HCT116 (cell line): ENCODE measurements around the gene IL5. TPM values are rescaled to one million over a fixed set of nuclear protein-coding genes. Genes with fewer than 3 reads are reported as not detected.

Source experiments
- ATAC-seq: fragments of 200-7000 bp; cut with Tn5 transposase; 2 replicates; pipeline ENCODE4 v1.9.1; 2020; ENCODE audit warnings: mild to moderate bottlenecking, moderate library complexity
- BruUV-seq: library from RNA; stranded (reverse); fragments of 400-500 nt; replicated peaks from 2 replicates; lab custom pipeline; 2021; lab: Mats Ljungman, UMichigan
- CTCF ChIA-PET: fragments of 300-600 bp; sonication (Branson Sonifier 250); formaldehyde crosslinking; loops from one replicate; lab custom pipeline; 2021; ENCODE audit warnings: antibody characterized with exemption; lab: Charles Lee
- POLR2A ChIA-PET: fragments of 300-600, 350-600 bp; sonication (Branson Sonifier 250); formaldehyde crosslinking; loops from one replicate; lab custom pipeline; 2021; ENCODE audit warnings: antibody characterized with exemption; lab: Charles Lee
- RAD21 ChIA-PET, 2 experiments: fragments of 300-600 bp; sonication (Branson Sonifier 250); formaldehyde crosslinking; loops; one replicate each; lab custom pipeline; 2023; ENCODE audit warnings: low total read pairs in 2 of 2; ENCODE audit not compliant: uncharacterized antibody in 2 of 2, unreplicated experiment in 2 of 2, low non-redundant PET in 1 of 2; lab: Charles Lee
- DNase-seq: peaks from one replicate; pipeline ENCODE4 v3.0.0-alpha.2; 2010; ENCODE audit warnings: low read depth, low spot score
- H2AFZ ChIP-seq: fragments of 200-600 bp; shearing (Covaris generic), sonication (generic); 2 replicates; pipeline ENCODE4 v1.6.1; 2017; ENCODE audit warnings: low read depth, mixed run types, mixed read lengths, antibody characterized with exemption, low read length; ENCODE audit not compliant: poor library complexity, severe bottlenecking
- H3K27ac ChIP-seq: 2 replicates; pipeline ENCODE4 v1.5.1; 2012; ENCODE audit warnings: low read depth, low read length
- H3K27me3 ChIP-seq: fragments of 200-600 bp; sonication (generic); 2 replicates; pipeline ENCODE4 v1.6.1; 2016; ENCODE audit warnings: mixed run types, low read length, mixed read lengths; ENCODE audit not compliant: insufficient read depth
- H3K36me3 ChIP-seq, 2 experiments: fragments of 200-500 bp in 1 of 2; fragments of 200-600 bp in 1 of 2; sonication (Bioruptor generic) in 1 of 2; sonication (generic) in 1 of 2; 2 replicates each; pipeline versions ENCODE4 v1.5.1 to v1.6.1; 2014 to 2016; ENCODE audit warnings: low read length in 2 of 2, inconsistent platforms in 1 of 2, mixed read lengths in 1 of 2, mixed run types in 1 of 2; ENCODE audit not compliant: insufficient read depth in 2 of 2, control insufficient read depth in 1 of 2
- H3K4me1 ChIP-seq, 2 experiments: fragments of 200-600 bp in 1 of 2; sonication (generic) in 1 of 2; 2 replicates each; pipeline versions ENCODE4 v1.5.1 to v1.6.1; 2012 to 2017; ENCODE audit warnings: low read length in 2 of 2, inconsistent platforms in 1 of 2, mild to moderate bottlenecking in 1 of 2, mixed read lengths in 1 of 2, mixed run types in 1 of 2, moderate library complexity in 1 of 2; ENCODE audit not compliant: insufficient read depth in 2 of 2, control insufficient read depth in 1 of 2
- H3K4me2 ChIP-seq: fragments of 200-600 bp; sonication (generic); 2 replicates; pipeline ENCODE4 v1.6.1; 2017; ENCODE audit warnings: mixed run types, low read length, mixed read lengths
- H3K4me3 ChIP-seq, 2 experiments: fragments of 200-600 bp in 1 of 2; sonication (generic) in 1 of 2; replicated peaks in 1 of 2; 2 replicates each; pipeline ENCODE4 v1.5.1; 2011 to 2016; ENCODE audit warnings: low read length in 2 of 2, control low read depth in 1 of 2, low read depth in 1 of 2, mild to moderate bottlenecking in 1 of 2, mixed read lengths in 1 of 2, mixed run types in 1 of 2
- H3K79me2 ChIP-seq: fragments of 200-600 bp; sonication (generic); 2 replicates; pipeline ENCODE4 v1.6.1; 2017; ENCODE audit warnings: mild to moderate bottlenecking, mixed run types, low read length, moderate library complexity, mixed read lengths; ENCODE audit not compliant: insufficient read depth
- H3K9ac ChIP-seq: fragments of 200-600 bp; sonication (generic); 2 replicates; pipeline ENCODE4 v1.6.1; 2016; ENCODE audit warnings: low read length, mixed read lengths
- H3K9me2 ChIP-seq: fragments of 200-600 bp; sonication (generic), shearing (Covaris generic); 2 replicates; pipeline ENCODE4 v1.6.1; 2017; ENCODE audit warnings: mixed run types, mild to moderate bottlenecking, moderate library complexity; ENCODE audit not compliant: insufficient read depth
- H3K9me3 ChIP-seq, 2 experiments: fragments of 200-500 bp in 1 of 2; fragments of 200-600 bp in 1 of 2; sonication (Bioruptor generic) in 1 of 2; sonication (generic) in 1 of 2; 2 replicates each; pipeline ENCODE4 v1.6.1; 2014 to 2017; ENCODE audit warnings: low read length in 2 of 2, mixed read lengths in 2 of 2, inconsistent platforms in 1 of 2, low read depth in 1 of 2, mild to moderate bottlenecking in 1 of 2, mixed run types in 1 of 2, moderate library complexity in 1 of 2; ENCODE audit not compliant: control insufficient read depth in 1 of 2, insufficient read depth in 1 of 2
- H4K20me1 ChIP-seq: fragments of 200-600 bp; sonication (generic), shearing (Covaris generic); 2 replicates; pipeline ENCODE4 v1.6.1; 2017; ENCODE audit warnings: mixed run types, mild to moderate bottlenecking, moderate library complexity; ENCODE audit not compliant: insufficient read depth
- ELF1 ChIP-seq: IDR thresholded peaks from 2 replicates; pipeline ENCODE4 v1.6.1; 2012; ENCODE audit warnings: low read depth, borderline replicate concordance
- EZH2 ChIP-seq: fragments of 200-600 bp; sonication (generic); IDR thresholded peaks from 2 replicates; pipeline ENCODE4 v1.6.1; 2017; ENCODE audit warnings: antibody characterized with exemption, mixed run types
- EZH2phosphoT487 ChIP-seq: fragments of 200-600 bp; IDR thresholded peaks from 2 replicates; pipeline ENCODE4 v1.6.1; 2018; ENCODE audit warnings: antibody characterized with exemption, borderline replicate concordance
- FOSL1 ChIP-seq: IDR thresholded peaks from 2 replicates; pipeline ENCODE4 v1.6.1; 2012; ENCODE audit warnings: low read depth
- JUND ChIP-seq: IDR thresholded peaks from 2 replicates; pipeline ENCODE4 v1.6.1; 2012
- POLR2A ChIP-seq: IDR thresholded peaks from 2 replicates; pipeline ENCODE4 v1.7.0; 2011; ENCODE audit warnings: borderline replicate concordance; ENCODE audit not compliant: insufficient read depth, insufficient read length; ENCODE audit errors: extremely low read depth
- SIN3A ChIP-seq: IDR thresholded peaks from 2 replicates; pipeline ENCODE4 v1.6.1; 2012; ENCODE audit warnings: low read depth
- YY1 ChIP-seq: IDR thresholded peaks from 2 replicates; pipeline ENCODE4 v1.6.1; 2011; ENCODE audit warnings: low read length, low read depth, moderate library complexity, mild to moderate bottlenecking; ENCODE audit not compliant: insufficient replicate concordance; ENCODE audit errors: extremely low read depth
- intact Hi-C: fragments of 100-400 bp; cut with micrococcal nuclease; formaldehyde crosslinking; loops from 2 replicates; pipeline ENCODE4 v1.10.0; 2022
- total RNA-seq: library from RNA; stranded (reverse); gene quantifications from one replicate; pipeline ENCODE4 v1.2.1, GENCODE V29; 2021; ENCODE audit not compliant: unreplicated experiment
- TF ChIP-seq, protein P1 (sequence below): IDR thresholded peaks from 2 replicates; pipeline ENCODE4 v1.6.1; 2012

The IL5 gene
- total RNA-seq, 1 experiment from 2014 or later, result not detected

DNA sequence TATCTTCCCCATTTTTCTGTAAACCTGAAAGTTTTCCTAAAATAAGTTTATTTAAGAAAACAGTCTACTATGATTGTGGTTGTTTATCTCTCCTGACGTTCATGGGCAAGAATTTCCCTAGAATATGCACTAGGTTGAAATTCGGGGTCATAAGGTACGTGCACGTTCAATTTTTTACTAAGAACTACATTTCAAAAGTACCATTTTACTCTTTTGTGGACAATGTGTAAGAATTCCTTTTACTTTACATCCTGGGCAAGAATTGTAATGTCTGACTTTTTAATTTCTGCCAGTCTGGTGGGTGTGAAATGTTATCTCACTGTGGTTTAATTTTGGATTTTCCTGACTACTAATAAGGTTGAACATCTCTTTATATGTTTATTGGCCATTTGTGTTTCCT, 12.4 kb downstream of the IL5 start (continued):
- TF ChIP-seq YY1 (no peak), JUND (no peak), POLR2A (no peak)

DNA sequence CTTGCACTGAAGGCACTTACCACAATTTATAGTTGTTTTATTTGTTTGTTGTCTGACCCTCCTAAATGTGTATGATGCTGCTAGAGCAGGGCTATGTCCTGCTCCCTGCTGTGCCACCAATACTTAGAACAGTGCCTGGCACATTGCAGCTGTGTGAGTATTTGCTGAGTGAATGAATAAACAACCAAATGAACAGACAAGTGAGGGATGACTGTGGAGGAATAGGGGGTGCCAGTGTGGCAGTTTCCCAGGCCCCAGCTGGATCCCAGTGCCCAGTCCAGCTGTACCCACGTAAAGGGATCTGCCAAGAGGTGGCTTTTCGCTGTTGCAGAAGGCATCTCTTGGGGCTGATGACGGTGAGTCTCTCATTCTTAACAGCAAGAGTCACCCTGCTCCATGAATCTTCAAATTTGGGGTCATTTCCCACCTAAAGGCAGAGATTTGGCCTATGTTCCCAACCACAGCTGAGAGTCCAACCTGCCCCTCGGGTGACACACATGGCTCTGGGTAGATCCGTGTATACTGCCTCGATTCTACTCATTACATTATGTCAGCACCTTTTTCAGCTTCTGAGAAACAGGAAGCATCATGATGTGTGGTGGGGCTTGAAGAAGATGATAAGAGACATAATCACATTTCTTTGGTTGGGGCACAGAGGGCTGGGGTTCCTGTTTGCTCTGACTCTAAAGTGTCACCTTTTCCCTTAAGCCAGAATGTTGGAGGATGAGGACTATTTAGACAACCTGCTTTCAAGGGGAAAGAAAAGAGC, 14.3 kb downstream of the IL5 start:
- intact Hi-C loops, result loop anchor here (10.0 kb wide), 2 partner anchors 146 to 186 kb away; partner anchors contain the start of gene IL4
- H4K20me1 ChIP-seq, result no peaks in the 10 kb centered on the region
- ATAC-seq, result no peak
- no peaks in the 10 kb centered on the region for H3K79me2 ChIP-seq
- no peak for TF ChIP-seq FOSL1
- no peak for TF ChIP-seq SIN3A
- no peak for TF ChIP-seq ELF1
- TF ChIP-seq YY1, result no peak
- no peak for TF ChIP-seq EZH2phosphoT487
- TF ChIP-seq, protein P1, sequence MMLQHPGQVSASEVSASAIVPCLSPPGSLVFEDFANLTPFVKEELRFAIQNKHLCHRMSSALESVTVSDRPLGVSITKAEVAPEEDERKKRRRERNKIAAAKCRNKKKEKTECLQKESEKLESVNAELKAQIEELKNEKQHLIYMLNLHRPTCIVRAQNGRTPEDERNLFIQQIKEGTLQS, result no peak
- TF ChIP-seq EZH2, result no peak
- H3K36me3 ChIP-seq, result no peaks in the 10 kb centered on the region
- no peak overlapping the region for H3K27ac ChIP-seq
- no peak overlapping the region for H3K9ac ChIP-seq
- no peaks in the 10 kb centered on the region for H3K9me2 ChIP-seq
- peaks cover 13% of the 10 kb centered on the region; the same call in 1 of the 2 replicates for H3K27me3 ChIP-seq
- H3K4me3 ChIP-seq, result no peak overlapping the region
- ChIA-PET CTCF (interaction anchor here (1.4 kb wide), 1 partner anchor 291 kb away, joined by 3 read pairs; no protein-coding TSS in a partner anchor), POLR2A (no interaction called here), RAD21 (no interaction called here)
- DNase-seq, result no peak
- H3K4me1 ChIP-seq, result peaks cover 0 to 9% of the 10 kb centered on the region in 2 experiments; a peak in 1 of 4 replicates
- no peak overlapping the region for H2AFZ ChIP-seq
- no peaks in the 10 kb centered on the region for H3K9me3 ChIP-seq
- no TSS peak for BruUV-seq
- H3K4me2 ChIP-seq, result no peak overlapping the region
